HG03064 (cell line): Measurements from ENCODE around the gene NPBWR2.

Experiments used
- ATAC-seq: cut with Tn5 transposase; IDR thresholded peaks from one replicate; pipeline ENCODE4 v1.9.1; 2021; ENCODE audit warnings: low read depth; ENCODE audit not compliant: unreplicated experiment

The NPBWR2 gene

DNA sequence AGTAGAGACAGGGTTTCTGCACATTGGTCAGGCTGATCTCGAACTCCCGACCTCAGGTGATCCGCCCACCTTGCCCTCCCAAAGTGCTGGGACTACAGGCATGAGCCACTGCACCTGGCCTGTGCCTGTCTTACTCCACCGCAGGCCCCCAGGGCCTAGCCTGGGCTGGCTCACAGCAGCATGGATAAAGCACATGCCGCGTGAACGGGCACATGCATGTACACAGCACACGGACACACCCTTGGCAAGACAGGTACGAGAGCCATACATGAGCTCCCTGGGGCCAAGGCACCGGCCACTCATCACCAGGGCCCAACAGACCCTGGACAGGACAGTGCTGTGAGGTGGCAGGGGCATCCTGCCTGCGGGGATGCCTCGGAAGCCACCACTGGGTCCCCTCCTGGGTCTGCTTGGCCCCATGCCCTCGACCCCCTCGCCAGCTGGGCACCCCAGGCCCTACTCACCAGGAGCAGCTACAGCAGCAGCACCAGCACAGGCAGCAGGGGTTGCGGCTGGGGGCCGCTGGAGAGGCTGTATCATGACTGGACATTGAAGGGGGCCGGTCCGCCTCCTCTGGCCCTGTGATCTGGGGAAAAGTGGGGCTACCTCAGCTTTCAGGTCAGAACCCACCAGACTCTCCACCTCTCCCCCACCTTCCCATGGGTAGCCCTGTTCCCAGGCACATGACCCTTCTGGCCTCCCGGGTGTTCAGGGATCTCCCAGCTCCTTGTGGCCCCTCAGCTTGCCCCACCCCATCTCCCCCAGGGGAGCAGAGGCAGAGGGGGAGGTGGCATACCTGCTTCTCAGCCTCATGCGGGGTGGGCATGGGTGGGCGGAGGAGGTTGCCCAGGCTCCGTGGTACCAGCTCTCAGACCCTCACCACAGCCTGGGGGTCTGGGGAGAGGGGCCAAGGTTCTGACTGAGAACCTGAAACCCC, 31.0 kb downstream of the NPBWR2 start:
- ATAC-seq, result no peak

DNA sequence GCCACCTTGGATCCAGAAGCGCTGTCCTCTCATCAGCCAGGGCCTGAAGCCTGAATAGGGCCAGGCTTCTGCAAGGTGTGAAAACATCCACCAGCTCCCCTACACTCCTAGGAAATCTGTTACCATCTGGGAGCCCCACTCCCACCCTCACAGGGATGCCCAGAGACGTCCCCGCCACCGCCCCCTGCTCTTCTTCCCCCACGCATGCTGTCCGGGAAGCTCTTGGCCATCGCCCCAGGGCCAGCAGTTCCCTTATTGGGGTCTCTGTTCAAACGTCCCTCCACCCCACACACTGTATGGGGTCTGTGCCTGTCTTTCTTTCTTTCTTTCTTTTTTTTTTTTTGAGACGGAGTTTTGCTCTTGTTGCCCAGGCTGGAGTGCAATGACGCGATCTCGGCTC, 31.8 kb downstream of the NPBWR2 start:
- no peak for ATAC-seq

DNA sequence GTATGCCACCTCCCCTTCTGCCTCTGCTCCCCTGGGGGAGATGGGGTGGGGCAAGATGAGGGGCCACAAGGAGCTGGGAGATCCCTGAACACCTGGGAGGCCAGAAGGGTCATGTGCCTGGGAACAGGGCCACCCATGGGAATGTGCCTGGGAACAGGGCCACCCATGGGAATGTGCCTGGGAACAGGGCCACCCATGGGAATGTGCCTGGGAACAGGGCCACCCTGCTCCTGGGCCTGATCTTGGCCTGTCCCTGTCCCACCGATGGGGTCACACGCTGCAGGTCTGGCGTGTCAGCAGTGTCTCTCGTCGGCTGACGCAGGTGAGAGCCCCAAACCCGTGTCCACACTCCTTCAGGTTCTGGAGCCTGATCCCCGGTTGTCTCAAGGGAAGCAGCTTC, 32.4 kb downstream of the NPBWR2 start:
- no peak for ATAC-seq

DNA sequence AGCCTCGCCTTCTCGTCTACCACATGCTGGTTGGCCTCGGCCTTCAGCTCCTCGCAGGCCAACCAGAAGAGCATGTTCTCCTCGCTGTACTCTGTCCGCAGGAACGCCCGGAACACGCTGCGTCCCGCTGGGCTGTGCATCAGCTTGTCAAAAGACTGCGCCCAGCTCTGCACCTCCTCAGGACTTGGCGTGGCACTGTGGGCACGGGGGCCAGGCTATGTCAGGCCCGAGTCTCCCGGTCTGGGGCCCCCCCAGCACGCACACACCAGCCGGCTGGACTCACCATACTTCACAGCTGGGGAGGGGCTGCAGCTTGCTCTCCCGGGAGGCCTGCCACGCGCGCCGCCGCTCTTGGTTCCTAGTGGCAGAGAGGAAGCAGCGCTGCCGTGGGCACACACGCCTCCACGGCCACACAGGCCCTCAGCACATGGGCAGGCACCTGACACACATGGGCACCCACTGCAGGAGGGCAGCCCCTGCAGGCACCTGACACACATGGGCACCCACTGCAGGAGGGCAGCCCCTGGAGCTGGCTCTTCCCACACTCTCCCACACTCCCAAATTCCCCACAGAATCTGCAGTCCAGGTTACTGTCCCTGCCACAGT, 33.1 kb downstream of the NPBWR2 start:
- ATAC-seq, result no peak

DNA sequence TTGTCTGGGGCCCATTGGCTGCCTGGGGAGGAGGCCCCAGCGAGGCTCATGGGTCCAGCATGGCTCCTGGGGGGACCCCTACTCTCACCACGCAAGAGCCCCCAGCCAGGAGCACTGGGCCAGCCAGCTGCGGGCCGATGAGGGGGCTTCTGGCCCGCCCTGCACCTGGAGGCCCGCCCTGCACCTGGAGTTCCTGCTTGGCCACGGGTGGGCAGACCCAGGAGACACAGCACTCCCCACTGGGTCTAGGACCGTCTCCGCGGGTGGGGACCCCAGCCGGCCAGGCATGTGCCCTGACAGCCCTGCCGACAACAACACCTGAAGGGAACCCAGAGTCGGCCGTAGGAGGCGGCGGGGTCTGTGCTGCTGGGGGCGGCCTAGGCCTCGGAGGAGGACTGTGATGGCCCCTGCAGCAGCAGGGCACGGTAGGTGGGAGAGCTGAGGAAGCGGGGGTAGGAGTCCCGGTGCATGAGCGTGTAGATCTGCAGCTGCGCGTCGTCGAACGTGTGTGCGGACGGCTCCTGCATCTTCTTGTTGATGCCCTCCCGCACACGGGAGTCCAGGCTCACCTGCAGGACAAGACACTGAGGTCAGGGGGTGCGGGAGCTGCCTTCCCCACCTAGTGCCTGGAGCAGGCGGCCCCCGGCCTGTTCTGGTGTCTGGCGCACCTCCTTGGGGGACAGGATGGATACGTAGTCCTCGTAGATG, 33.7 kb downstream of the NPBWR2 start:
- ATAC-seq, result no peak

DNA sequence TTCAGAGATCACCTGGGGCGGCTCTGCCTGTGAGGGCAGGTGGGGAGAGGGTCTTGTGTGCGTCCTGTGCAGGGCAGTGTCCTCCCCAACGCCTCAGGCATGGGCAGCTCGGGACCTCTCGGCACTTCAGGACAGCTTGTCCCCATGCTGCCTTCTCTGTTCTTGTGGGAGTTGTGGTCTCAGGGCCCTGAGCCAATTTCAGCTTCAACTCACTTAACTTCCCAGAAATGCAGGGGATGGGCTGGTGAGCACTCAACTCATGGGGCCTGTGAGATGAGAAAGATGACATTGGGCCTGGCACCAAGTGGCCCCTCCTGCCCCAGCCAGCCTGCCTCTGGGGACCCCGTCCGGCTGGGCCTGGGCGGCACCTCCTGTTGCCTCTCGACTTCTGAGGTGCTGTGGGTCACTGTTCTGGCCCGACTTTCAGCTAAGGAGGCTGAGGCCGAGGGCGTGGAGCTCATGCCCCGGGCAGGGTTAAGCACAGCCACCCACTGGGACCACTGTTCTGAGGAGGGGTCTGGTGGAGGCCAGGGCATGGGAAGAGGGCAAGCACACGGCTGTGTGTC, 34.8 kb downstream of the NPBWR2 start:
- ATAC-seq, result no peak

DNA sequence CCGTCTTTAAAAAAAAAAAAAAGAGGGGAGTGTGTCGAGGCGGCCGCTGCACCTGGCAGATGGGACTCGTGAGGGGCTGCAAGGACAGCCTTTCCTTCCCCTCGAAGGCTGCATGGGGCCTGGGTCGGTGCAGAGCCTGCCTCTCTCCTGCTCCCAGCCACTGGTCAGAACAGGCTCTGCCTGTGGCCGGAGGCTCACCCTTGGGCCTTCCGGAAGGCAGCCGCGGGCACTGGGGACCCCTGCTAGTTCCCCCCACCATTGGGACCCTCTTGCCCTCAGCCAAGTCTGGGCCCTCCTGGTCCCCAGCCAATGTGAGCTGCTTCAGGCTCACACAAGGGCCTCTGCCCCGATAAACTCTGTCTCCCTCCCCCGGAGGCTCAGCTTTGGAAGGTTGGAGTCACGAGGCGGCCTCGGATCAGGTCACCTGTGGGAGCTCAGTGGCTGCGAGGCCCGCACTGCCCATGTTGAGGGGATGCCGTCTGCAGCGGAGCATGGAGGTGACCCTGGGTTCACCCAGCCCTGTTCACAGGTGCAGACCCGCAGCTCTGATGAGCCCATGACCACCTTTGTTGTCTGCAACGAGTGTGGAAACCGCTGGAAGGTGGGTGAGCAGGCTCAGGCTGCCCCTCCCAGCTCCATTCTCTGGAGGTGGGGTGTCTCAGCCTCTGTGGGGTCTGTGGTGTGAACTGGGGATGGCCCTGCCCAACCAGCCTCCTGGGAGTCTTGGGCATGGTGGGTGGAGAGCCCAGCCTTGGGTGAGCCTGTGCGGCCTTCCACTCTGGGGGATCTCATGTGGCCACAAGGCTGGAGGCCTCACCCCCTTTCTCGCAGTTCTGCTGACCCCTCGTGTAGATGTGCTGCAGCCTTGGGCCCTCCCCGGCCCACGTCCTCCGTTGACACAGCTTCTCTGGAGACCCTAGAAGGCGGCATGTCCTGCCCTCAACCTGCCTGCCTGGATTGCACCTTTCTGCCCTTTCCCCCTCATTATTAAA, 35.7 kb downstream of the NPBWR2 start:
- no peak for ATAC-seq

DNA sequence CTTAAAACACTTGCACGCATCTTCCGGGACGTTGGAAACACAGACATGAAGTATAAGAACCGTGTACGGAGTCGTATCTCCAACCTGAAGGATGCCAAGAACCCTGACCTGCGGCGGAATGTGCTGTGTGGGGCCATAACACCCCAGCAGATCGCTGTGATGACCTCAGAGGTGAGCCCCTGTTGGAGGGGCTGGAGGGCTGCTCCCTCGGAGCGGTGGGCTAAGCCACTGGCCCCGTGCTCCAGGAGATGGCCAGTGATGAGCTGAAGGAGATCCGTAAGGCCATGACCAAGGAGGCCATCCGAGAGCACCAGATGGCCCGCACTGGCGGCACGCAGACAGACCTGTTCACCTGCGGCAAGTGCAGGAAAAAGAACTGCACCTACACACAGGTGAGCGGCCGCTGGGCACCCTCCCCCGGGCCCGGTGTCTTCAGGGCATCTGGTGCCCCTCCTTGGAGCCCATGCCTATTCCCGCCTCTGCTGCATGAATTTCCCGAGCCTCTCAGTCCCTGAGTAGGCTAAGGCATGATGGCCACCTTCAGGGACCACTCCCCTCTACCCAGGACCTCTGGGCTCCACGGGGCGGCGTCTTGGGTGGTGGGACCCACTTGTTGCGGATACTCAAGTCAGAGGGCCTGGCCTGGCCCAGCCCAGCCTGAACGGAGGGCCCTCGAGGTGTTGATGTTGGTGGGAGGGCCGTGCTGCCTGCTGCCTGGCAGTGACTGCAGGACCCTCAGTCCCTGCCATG, 36.9 kb downstream of the NPBWR2 start:
- no peak for ATAC-seq

DNA sequence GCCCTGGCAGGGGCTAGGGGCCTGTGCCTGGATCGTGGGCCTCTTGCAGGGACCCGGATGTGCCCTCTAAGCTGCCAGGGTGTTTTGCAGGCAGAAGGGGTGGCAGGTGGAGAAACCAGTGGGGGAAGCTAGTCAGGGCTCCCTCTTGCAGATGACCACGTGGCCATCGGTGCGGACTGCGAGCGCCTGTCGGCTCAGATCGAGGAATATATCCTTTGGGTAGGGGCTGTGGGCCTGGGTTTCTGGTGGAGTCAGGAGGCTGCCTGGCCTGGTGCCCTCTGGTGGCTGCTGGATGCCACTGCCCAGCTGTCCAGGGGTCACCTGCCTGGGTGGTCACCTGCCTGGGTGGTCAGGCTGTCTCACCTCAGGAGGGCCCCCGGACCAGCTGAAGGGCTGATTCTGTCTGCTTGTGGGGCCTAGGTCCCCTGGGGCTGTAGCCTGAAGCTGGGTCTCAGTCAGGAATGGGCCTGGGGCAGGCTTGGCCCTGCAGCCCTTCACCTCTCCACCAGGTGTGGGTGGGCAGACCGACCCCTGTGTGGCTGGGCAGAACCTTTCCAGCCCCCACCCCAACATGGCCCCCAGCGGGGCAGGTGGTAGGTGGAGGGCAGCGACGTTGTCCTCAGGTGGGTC, 37.6 kb downstream of the NPBWR2 start:
- no peak for ATAC-seq

DNA sequence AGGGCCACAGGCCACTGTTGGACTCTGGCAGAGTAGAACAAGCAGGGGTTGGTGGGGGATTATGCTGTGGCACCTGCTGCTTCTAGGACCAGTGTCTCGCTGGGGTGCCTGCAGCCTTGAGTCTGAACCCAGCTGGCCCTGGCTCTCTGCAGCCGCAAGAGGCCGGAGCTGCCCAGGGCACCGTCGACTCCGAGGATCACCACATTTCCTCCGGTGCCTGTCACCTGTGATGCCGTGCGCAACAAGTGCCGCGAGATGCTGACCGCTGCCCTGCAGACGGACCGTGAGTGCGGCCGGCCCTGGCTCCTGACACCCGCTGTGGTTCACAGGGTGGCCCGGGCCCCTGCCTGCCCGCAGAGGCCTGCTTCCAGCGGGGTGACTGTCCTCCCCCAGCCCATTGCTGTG, 38.2 kb downstream of the NPBWR2 start:
- ATAC-seq, result no peak

DNA sequence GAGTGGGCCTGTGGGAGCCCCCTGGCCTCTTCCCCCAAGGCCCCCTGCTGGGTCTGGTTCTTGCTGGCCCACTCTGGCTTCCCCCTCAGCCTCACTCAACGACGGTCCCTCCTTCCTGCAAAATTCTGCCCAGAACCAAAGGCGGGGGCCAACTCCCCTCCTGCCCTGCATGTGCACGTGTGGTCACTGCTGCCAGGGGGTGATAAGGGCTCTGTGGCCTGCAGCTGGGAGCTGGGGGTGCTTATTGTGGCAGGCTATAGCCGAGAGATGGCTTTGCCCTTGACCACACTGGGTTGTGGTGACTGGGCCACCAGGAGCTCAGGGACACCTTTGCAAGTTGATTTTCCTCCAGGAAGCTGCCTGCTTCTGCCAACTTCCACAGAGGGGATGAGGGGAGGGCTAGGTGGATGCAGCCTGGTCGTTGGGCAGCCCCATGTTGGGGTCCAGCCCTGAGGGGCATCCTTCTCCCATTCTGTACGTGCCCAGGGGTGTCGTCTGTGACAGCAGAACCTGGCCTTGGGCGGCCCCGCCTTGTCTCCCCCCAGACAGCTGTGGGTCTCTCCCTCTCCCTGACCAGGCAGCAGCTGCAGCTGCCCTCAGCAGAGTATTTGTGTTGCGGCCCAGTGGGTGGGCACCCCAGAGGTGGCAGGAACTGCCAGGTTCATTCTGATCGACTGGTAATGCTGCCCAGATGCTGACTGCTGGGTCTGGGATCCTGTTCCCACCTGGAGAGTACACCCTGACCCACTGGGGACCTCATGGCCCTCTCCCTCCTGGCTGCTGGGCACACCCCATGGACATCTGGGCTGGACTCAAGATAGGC, 38.8 kb downstream of the NPBWR2 start:
- no peak for ATAC-seq

DNA sequence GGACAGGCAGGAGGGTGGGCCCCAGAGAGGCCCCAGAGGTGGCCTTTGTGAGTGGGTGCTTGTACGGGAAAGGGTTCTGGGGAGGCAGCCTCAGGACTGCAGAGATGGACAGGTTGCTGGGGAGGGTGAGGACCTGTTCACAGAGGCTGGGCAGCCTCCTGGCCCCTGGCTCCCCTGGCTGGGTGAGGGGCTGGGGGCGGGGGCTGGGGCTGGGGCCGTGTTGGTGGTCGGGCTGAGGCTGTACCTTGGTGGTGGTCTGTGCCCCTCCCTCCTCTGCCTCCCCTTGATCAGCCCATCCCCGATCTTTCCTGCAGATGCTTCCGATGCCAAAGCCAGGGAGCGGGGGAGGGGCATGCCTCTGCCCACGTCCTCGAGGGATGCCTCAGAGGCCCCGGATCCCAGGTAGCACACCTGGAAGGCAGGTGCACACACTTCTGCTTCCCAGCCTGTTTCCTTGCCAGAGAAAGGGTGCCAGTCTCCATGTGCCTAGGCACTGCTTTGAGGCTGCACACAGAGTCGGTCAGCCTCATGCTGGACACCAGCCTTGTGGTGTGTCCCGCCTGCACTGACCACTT, 39.5 kb downstream of the NPBWR2 start:
- no peak for ATAC-seq

DNA sequence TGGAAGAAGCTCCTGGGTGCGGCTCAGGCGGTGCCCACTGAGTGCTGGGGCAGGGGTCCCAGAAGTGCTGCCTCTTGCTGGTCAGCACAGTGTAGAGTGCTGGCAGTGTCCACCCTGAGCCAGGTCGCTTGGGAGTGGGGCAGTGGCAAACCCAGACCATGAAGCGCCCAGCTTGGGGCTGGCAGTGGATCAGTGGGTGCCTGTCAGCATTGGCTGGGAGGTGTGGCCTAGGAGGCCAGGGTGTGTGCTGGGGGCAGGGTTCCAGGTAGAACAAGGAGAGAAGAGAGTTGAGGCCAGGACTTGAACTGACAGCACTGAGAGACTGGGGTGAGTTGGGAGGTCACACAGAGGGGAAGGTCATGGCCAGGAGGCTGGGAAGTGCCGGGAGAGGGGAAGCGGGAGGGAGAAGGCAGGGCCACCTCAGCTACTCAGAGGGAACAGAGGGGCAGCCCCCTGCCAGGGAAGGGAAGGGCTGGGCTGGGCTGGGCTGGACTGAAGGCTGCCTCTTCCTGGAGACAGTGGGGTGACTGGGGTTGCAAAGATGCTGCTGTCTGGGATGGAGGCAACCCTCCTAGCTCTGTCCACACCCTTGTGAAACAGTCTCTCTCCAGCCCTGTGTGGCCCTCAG, 40.2 kb downstream of the NPBWR2 start:
- no peak for ATAC-seq

DNA sequence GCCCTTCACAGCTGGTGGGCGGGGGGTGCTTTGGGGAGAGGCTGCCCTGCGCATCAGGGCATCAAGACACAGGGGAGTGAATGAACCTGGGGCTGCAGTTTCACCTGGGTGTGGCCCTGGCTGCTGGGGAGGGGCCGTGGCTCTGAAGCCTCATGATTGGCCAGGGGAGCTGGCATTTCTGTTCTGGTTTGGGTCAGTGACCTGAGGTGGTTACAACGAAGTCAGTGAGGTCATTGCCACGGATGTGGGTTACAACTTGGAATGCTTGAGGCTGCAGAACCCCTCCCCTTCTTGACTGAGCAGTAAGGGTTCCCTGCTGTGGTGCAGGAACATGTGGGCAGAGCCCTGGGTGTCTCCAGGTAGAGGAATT, 41.4 kb downstream of the NPBWR2 start:
- ATAC-seq, result no peak

DNA sequence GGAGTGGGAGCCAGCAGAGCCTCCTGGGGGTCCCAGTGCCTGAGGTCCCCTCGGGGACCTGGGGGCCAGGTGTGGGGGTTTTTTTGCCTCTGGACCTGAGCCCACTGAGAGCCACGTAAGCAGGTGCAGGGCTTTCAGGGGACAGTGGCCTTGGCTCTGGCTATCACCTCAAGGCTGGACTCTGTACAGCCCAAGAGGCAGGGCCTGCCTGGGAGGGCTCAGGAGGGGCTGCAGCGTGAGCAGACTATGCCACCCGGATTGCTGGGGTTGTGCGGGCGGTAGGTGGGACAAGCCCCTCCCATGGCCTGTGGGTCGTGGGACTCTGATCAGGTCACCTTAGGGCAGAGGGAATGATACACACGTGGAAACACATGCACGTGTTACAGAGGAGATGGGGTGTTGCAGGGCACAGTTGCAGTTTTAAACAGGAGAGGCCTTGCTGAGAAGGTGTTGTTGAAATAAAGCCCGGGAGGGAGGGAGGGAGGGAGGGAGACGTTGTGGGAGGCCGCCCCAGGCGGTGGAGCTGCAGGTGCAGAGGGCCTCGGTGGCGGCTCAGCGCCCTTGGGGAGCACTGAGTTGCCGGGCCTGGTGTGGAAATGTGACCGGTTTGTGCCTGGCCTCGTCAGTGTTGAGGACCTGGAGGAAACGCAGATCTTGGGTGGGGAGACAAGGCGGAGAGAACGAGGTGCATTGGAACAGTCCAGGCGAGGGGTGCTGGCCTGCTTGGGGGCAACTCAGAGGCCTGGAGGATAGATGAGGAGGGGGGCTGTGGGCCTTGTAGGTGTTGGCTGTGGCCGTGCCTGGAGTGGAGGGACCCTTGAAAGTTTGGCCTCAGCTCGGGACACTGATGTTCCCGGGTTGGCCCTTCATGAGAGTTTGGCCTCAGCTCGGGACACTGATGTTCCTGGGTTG, 42.0 kb downstream of the NPBWR2 start:
- ATAC-seq, result no peak

DNA sequence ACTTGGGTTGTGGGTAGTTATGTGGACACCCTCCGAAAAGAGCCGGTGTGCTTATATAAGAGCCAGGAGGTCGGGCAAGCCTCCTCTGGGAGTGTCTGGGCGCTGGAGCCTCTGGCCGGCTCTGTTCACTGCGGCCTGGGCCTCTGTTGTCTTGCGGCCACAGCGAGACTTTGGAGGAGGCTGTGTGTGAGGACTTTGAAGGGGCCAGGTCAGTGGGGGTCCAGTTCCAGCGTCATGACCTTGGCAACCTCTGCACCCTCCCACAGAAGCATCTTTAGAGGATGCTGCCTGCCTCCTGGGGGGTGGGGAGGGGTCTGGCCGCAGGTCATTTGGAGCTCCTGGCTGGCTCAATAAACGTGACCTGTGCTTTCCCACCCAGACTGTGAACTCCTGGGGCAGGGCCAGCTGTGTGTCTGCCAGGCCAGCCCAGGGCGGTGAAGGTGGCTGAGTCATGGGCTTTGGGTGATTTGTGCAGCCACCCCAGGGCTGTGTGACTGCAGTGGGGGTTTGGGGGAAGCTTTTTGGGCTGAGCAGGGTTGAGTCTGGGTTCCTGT, 43.1 kb downstream of the NPBWR2 start:
- no peak for ATAC-seq
